ENCODE results near the gene COPS4.
A peak's percentile ranks its signal among the peaks of the same experiment; 100 is the strongest.
"Not testable (repeated sequence)": the region's sequence is repeated elsewhere in the genome, so short reads cannot be mapped to it uniquely, and the experiment has no call there.

Gene COPS4

GRCh38 chr4:83034630-83035494 is at the start of gene COPS4:
Gene COPS4 (plus strand): TSS chr4:83035183. CDS start chr4:83035225, 42 bp downstream.
- peak; percentile 92 for DNase-seq

- DNase-seq: not testable (repeated sequence)
These were observed 47.5 kb upstream of the COPS4 start for GRCh38 chr4:82987519-82987918.

GRCh38 chr4:82988323-82988832 is 46.6 kb upstream of the COPS4 start:
- no peak for DNase-seq

GRCh38 chr4:82989575-82990429 is 45.2 kb upstream of the COPS4 start:
- no peak for DNase-seq

- DNase-seq: no peak
These were observed 40.1 kb upstream of the COPS4 start for GRCh38 chr4:82994834-82995233.

- no peak for DNase-seq
These were observed 36.1 kb upstream of the COPS4 start for GRCh38 chr4:82998898-82999297.

GRCh38 chr4:83002329-83002728 is 32.7 kb upstream of the COPS4 start:
- no peak for DNase-seq

- DNase-seq: not testable (repeated sequence)
These were observed 31.8 kb upstream of the COPS4 start for GRCh38 chr4:83003044-83003791.

GRCh38 chr4:83009529-83009928 is 25.5 kb upstream of the COPS4 start:
- no peak for DNase-seq

GRCh38 chr4:83010111-83010521 is 24.9 kb upstream of the COPS4 start:
- no peak for DNase-seq

GRCh38 chr4:83010522-83011318 is 24.3 kb upstream of the COPS4 start, which contains the start of gene LIN54:
Gene LIN54 (minus strand): TSS chr4:83010823. CDS start chr4:82984844, 25,979 bp downstream.
- peak; percentile 86 for DNase-seq

- no peak for DNase-seq
These were observed 23.2 kb upstream of the COPS4 start for GRCh38 chr4:83011689-83012199.

GRCh38 chr4:83012200-83012686 is 22.7 kb upstream of the COPS4 start:
- peak; percentile 68 for DNase-seq

GRCh38 chr4:83012687-83013419 is 22.1 kb upstream of the COPS4 start:
- DNase-seq: peak; percentile 98

GRCh38 chr4:83013420-83013867 is 21.5 kb upstream of the COPS4 start:
- DNase-seq: no peak

- no peak for DNase-seq
These were observed 21.1 kb upstream of the COPS4 start for GRCh38 chr4:83013902-83014301.

GRCh38 chr4:83019794-83020494 is 15.0 kb upstream of the COPS4 start:
- DNase-seq: no peak

GRCh38 chr4:83022724-83023450 is 12.1 kb upstream of the COPS4 start:
- DNase-seq: no peak

- DNase-seq: not testable (repeated sequence)
These were observed 11.4 kb upstream of the COPS4 start for GRCh38 chr4:83023599-83023998.
